Upper lobe of left lung (tissue), 4 donors: ENCODE data around the gene LCN12.

Experiments used
- EP300 ChIP-seq, 4 donors: sonication (generic); formaldehyde crosslinking; IDR thresholded peaks; one replicate each; pipeline ENCODE4 v1.5.1; 2017; ENCODE audit warnings: antibody characterized with exemption in 4 of 4, control low read depth in 2 of 4
- POLR2A ChIP-seq, 4 donors: fragments of 450-650 bp; IDR thresholded peaks; one replicate each; pipeline ENCODE4 v1.5.1; 2016 to 2017; ENCODE audit warnings: antibody characterized with exemption in 4 of 4, mild to moderate bottlenecking in 2 of 4
- POLR2AphosphoS5 ChIP-seq, 2 donors: sonication (generic); formaldehyde crosslinking; IDR thresholded peaks; one replicate each; pipeline ENCODE4 v1.5.1; 2017; ENCODE audit warnings: antibody characterized with exemption in 2 of 2
- TF ChIP-seq, protein P1 (sequence below), 6 experiments: fragments of 450-650 bp in 4 of 6; fragments of 200-600 bp in 2 of 6; sonication (generic) in 2 of 6; IDR thresholded peaks; one replicate each; pipeline ENCODE4 v1.5.1; 2016 to 2019; ENCODE audit warnings: antibody characterized with exemption in 6 of 6

DNA sequence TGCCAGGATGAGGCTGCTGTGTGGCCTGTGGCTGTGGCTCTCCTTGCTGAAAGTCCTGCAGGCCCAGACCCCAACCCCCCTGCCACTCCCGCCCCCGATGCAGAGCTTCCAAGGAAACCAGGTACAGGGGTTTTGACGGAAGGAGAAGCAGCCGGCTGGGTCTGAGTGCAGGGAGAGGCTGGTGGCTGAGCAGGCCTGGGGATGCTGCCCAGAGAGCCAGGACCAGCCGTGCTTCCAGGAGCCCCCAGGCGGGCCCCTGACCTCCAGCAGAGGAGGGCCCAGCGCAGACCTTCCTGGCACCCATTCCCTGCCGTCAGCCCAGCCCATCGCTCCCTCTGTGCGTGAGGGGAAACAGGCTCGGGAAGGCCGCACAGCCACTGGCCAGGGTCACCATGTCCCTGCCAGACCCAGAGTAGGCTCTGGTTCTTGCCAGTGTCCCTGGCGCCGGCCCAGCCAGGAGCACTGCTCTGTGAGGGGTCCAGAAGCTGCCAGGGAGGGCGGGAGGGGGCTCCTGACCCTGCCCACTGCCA lies 313 bp downstream of the LCN12 start:
- TF ChIP-seq, protein P1, sequence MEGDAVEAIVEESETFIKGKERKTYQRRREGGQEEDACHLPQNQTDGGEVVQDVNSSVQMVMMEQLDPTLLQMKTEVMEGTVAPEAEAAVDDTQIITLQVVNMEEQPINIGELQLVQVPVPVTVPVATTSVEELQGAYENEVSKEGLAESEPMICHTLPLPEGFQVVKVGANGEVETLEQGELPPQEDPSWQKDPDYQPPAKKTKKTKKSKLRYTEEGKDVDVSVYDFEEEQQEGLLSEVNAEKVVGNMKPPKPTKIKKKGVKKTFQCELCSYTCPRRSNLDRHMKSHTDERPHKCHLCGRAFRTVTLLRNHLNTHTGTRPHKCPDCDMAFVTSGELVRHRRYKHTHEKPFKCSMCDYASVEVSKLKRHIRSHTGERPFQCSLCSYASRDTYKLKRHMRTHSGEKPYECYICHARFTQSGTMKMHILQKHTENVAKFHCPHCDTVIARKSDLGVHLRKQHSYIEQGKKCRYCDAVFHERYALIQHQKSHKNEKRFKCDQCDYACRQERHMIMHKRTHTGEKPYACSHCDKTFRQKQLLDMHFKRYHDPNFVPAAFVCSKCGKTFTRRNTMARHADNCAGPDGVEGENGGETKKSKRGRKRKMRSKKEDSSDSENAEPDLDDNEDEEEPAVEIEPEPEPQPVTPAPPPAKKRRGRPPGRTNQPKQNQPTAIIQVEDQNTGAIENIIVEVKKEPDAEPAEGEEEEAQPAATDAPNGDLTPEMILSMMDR (IDR thresholded peaks at IDR 0.05): no peak
- TF ChIP-seq POLR2AphosphoS5 (IDR thresholded peaks at IDR 0.05): no peak
- no peak for TF ChIP-seq POLR2A (IDR thresholded peaks at IDR 0.05)
- TF ChIP-seq EP300 (IDR thresholded peaks at IDR 0.05): no peak
